Mesenchymal stem cell (in vitro differentiated cells and primary cell): ENCODE results near the gene CACNG5.

Source experiments
- DNase-seq: peaks from one replicate; pipeline ENCODE4 v3.0.0-alpha.2; 2013
- H2AFZ ChIP-seq: one replicate; pipeline ENCODE4 v1.6.1; 2013; ENCODE audit warnings: low read depth, mild to moderate bottlenecking, control low read depth, inconsistent platforms, low read length, moderate library complexity
- H2AK5ac ChIP-seq: 2 replicates; pipeline ENCODE4 v1.6.1; 2013; ENCODE audit warnings: low read length, moderate library complexity, mild to moderate bottlenecking, inconsistent platforms; ENCODE audit not compliant: severe bottlenecking
- H2BK120ac ChIP-seq: one replicate; pipeline ENCODE4 v1.6.1; 2013; ENCODE audit warnings: low read depth, mild to moderate bottlenecking, inconsistent platforms, low read length, moderate library complexity
- H2BK12ac ChIP-seq, 2 experiments: one replicate each; pipeline ENCODE4 v1.6.1; 2013; ENCODE audit warnings: inconsistent platforms in 2 of 2, low read length in 2 of 2, mild to moderate bottlenecking in 2 of 2, moderate library complexity in 2 of 2, control low read depth in 1 of 2
- H2BK15ac ChIP-seq: one replicate; pipeline ENCODE4 v1.6.1; 2013; ENCODE audit warnings: mild to moderate bottlenecking, low read depth, inconsistent platforms; ENCODE audit not compliant: poor library complexity, severe bottlenecking
- H2BK5ac ChIP-seq: 2 replicates; pipeline ENCODE4 v1.6.1; 2013; ENCODE audit warnings: low read depth, mild to moderate bottlenecking, low read length, control low read depth, inconsistent platforms; ENCODE audit not compliant: poor library complexity, severe bottlenecking
- H3K14ac ChIP-seq, 2 experiments: one replicate each; pipeline ENCODE4 v1.6.1; 2013; ENCODE audit warnings: inconsistent platforms in 2 of 2, low read length in 2 of 2, control low read depth in 1 of 2, mild to moderate bottlenecking in 1 of 2, moderate library complexity in 1 of 2
- H3K18ac ChIP-seq, 2 experiments: one replicate each; pipeline ENCODE4 v1.6.1; 2013; ENCODE audit warnings: inconsistent platforms in 2 of 2, low read length in 2 of 2, control low read depth in 1 of 2, low read depth in 1 of 2, mild to moderate bottlenecking in 1 of 2
- H3K23ac ChIP-seq, 2 experiments: one replicate each; pipeline ENCODE4 v1.6.1; 2013; ENCODE audit warnings: inconsistent platforms in 2 of 2, low read length in 2 of 2, mild to moderate bottlenecking in 2 of 2, moderate library complexity in 2 of 2, control low read depth in 1 of 2
- H3K27ac ChIP-seq: 2 replicates; pipeline ENCODE4 v1.5.1; 2013; ENCODE audit warnings: mild to moderate bottlenecking, moderate library complexity, low read length, control low read depth, inconsistent platforms; ENCODE audit not compliant: poor library complexity, severe bottlenecking
- H3K27me3 ChIP-seq, 2 experiments: 2 replicates each; pipeline versions ENCODE4 v1.6.1 to v1.7.0; 2013; ENCODE audit warnings: low read length in 2 of 2, mild to moderate bottlenecking in 2 of 2, moderate library complexity in 2 of 2, control low read depth in 1 of 2, inconsistent platforms in 1 of 2; ENCODE audit not compliant: control insufficient read depth in 1 of 2, insufficient read depth in 1 of 2
- H3K36me3 ChIP-seq, 2 experiments: 2 replicates each; pipeline versions ENCODE4 v1.6.1 to v1.7.0; 2013; ENCODE audit warnings: low read length in 2 of 2, control low read depth in 1 of 2, inconsistent platforms in 1 of 2, low read depth in 1 of 2, mild to moderate bottlenecking in 1 of 2; ENCODE audit not compliant: insufficient read depth in 2 of 2, control insufficient read depth in 1 of 2
- H3K4ac ChIP-seq, 2 experiments: one replicate each; pipeline ENCODE4 v1.6.1; 2013; ENCODE audit warnings: inconsistent platforms in 2 of 2, low read length in 2 of 2, mild to moderate bottlenecking in 2 of 2, moderate library complexity in 2 of 2, control low read depth in 1 of 2, low read depth in 1 of 2
- H3K4me1 ChIP-seq: 2 replicates; pipeline ENCODE4 v1.6.1; 2013; ENCODE audit warnings: low read depth, low read length, control low read depth; ENCODE audit not compliant: control insufficient read depth, insufficient read depth
- H3K4me2 ChIP-seq: 2 replicates; pipeline ENCODE4 v1.6.1; 2013; ENCODE audit warnings: low read length, mild to moderate bottlenecking, inconsistent platforms; ENCODE audit not compliant: poor library complexity, severe bottlenecking
- H3K4me3 ChIP-seq, 2 experiments: 2 replicates each; pipeline versions ENCODE4 v1.5.1 to v1.7.0; 2013; ENCODE audit warnings: low read length in 2 of 2, mild to moderate bottlenecking in 2 of 2, control low read depth in 1 of 2, low read depth in 1 of 2; ENCODE audit not compliant: insufficient read depth in 1 of 2
- H3K79me1 ChIP-seq: replicated peaks from 2 replicates; pipeline ENCODE4 v1.6.1; 2013; ENCODE audit warnings: mild to moderate bottlenecking, control low read depth, low read length, inconsistent platforms; ENCODE audit not compliant: poor library complexity, severe bottlenecking
- H3K9ac ChIP-seq: 2 replicates; pipeline ENCODE4 v1.7.0; 2013; ENCODE audit warnings: mild to moderate bottlenecking, low read length, moderate library complexity
- H3K9me3 ChIP-seq: 2 replicates; pipeline ENCODE4 v1.7.0; 2013; ENCODE audit warnings: mild to moderate bottlenecking, low read length; ENCODE audit not compliant: control insufficient read depth
- H4K8ac ChIP-seq: one replicate; pipeline ENCODE4 v1.6.1; 2013; ENCODE audit warnings: inconsistent platforms, mild to moderate bottlenecking, low read length, moderate library complexity
- H4K91ac ChIP-seq: one replicate; pipeline ENCODE4 v1.6.1; 2013; ENCODE audit warnings: mild to moderate bottlenecking, low read length, inconsistent platforms
- WGBS: methylation state at CpG from one replicate; pipeline ENCODE4 v1.1.7; 2013; ENCODE audit warnings: mixed read lengths; 5-methylcytosine and 5-hydroxymethylcytosine counted together

CACNG5 gene

DNA sequence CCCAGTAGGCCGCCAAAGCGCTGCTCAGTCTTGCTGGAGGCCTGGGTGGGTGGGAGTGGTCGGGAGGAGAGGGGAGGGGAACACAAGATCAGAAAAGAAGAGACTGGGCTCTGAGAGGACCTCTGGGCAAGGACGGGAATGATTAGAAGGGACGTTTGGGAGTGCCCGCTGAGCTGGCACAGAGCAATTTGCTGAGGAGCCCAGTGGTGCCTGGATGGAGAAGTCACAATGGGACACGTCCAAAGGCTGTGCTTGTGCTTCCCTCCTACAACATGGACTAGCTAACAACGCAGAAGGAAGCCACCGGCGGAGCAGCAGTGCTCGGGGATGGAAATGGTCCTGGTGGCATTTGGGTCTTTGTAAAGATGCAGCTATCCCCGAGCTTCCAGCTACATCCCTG is 84.0 kb downstream of the CACNG5 start:
- H3K4me1 ChIP-seq, result no peaks in the 10 kb centered on the region
- H3K14ac ChIP-seq, result no peak overlapping the region
- no peak overlapping the region for H2AK5ac ChIP-seq
- H3K4me3 ChIP-seq, result no peak overlapping the region
- WGBS, result 83% methylated on average over 12 of the region's 12 CpGs
- no peak overlapping the region for H3K18ac ChIP-seq
- H3K9ac ChIP-seq, result no peak overlapping the region
- H4K91ac ChIP-seq, result no peak overlapping the region
- no peak overlapping the region for H3K4me2 ChIP-seq
- H2BK15ac ChIP-seq, result no peak overlapping the region
- peaks cover 15% of the 10 kb centered on the region for H3K9me3 ChIP-seq
- H2BK120ac ChIP-seq, result no peak overlapping the region
- H3K27ac ChIP-seq, result no peak overlapping the region
- no peaks in the 10 kb centered on the region for H3K36me3 ChIP-seq
- no peaks in the 10 kb centered on the region for H3K79me1 ChIP-seq
- no peak overlapping the region for H2BK5ac ChIP-seq
- no peak overlapping the region for H2AFZ ChIP-seq
- H4K8ac ChIP-seq, result no peak overlapping the region
- H2BK12ac ChIP-seq, result no peak overlapping the region
- DNase-seq, result no peak
- H3K27me3 ChIP-seq, result peaks cover 37 to 62% of the 10 kb centered on the region in 2 experiments
- H3K4ac ChIP-seq, result no peak overlapping the region
- no peak overlapping the region for H3K23ac ChIP-seq

DNA sequence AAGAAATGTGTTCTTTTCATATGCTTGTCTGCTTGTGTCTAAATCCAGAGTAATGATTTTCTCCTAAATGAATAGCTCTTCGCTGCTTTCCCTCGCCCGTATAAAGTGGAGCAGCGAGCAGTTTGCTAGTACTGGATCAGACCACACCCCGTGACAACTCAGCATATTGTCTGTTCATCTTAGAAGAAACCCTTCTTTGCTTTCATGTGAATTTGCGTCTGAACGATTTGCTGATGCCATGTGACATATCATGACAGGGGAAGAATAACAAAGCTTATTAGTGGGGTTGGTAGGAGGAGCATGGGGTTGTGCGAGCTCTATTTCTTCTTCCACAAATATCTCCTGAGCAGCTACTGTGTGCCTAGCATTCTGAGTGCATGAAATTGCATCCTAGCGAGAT is 85.5 kb downstream of the CACNG5 start:
- H3K27me3 ChIP-seq, result peaks cover 22 to 49% of the 10 kb centered on the region in 2 experiments
- no peak overlapping the region for H3K4me3 ChIP-seq
- H3K14ac ChIP-seq, result no peak overlapping the region
- DNase-seq, result no peak
- no peak overlapping the region for H4K8ac ChIP-seq
- no peak overlapping the region for H2AFZ ChIP-seq
- no peak overlapping the region for H2BK5ac ChIP-seq
- H4K91ac ChIP-seq, result no peak overlapping the region
- H3K27ac ChIP-seq, result no peak overlapping the region
- no peak overlapping the region for H3K4ac ChIP-seq
- no peak overlapping the region for H2BK12ac ChIP-seq
- H3K36me3 ChIP-seq, result no peaks in the 10 kb centered on the region
- H3K9ac ChIP-seq, result no peak overlapping the region
- no peak overlapping the region for H2AK5ac ChIP-seq
- no peaks in the 10 kb centered on the region for H3K4me1 ChIP-seq
- H3K4me2 ChIP-seq, result no peak overlapping the region
- no peak overlapping the region for H2BK15ac ChIP-seq
- no peak overlapping the region for H2BK120ac ChIP-seq
- H3K23ac ChIP-seq, result no peak overlapping the region
- H3K18ac ChIP-seq, result no peak overlapping the region
- 87% methylated on average over 9 of the region's 9 CpGs for WGBS
- no peaks in the 10 kb centered on the region for H3K79me1 ChIP-seq
- H3K9me3 ChIP-seq, result peaks cover 15% of the 10 kb centered on the region

DNA sequence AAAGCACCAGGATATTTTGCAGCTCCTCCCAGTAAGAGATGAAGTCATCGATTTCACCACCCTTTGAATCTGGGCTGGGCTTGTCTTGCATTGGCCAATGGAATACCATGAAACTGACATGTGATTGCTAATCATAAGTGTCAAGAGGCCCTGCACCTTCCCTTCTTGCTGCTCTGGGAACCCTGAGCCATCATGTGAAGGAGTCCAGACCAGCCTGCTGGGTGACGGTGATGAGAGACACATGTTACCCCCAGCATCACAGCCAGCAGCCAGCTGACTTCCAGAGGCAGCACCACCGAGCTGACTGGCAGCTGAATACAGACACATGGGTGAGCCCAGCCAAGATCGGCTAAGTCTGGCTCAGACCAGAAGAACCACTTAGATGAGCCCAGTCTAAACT is 86.0 kb downstream of the CACNG5 start:
- Histone ChIP-seq H3K4me3 (no peak overlapping the region), H3K79me1 (no peaks in the 10 kb centered on the region), H2AFZ (no peak overlapping the region), H3K9me3 (peaks cover 15% of the 10 kb centered on the region), H3K36me3 (no peaks in the 10 kb centered on the region), H4K8ac (no peak overlapping the region), H3K4me2 (no peak overlapping the region), H3K18ac (no peak overlapping the region), H2BK5ac (no peak overlapping the region), H3K27ac (no peak overlapping the region), H3K4ac (no peak overlapping the region), H3K14ac (no peak overlapping the region), H3K9ac (no peak overlapping the region), H2AK5ac (no peak overlapping the region), H4K91ac (no peak overlapping the region), H2BK15ac (no peak overlapping the region), H2BK12ac (no peak overlapping the region), H3K27me3 (peaks cover 23 to 49% of the 10 kb centered on the region in 2 experiments), H3K4me1 (no peaks in the 10 kb centered on the region), H3K23ac (no peak overlapping the region), H2BK120ac (no peak overlapping the region)
- WGBS, result 89% methylated on average over 4 of the region's 4 CpGs
- no peak for DNase-seq

DNA sequence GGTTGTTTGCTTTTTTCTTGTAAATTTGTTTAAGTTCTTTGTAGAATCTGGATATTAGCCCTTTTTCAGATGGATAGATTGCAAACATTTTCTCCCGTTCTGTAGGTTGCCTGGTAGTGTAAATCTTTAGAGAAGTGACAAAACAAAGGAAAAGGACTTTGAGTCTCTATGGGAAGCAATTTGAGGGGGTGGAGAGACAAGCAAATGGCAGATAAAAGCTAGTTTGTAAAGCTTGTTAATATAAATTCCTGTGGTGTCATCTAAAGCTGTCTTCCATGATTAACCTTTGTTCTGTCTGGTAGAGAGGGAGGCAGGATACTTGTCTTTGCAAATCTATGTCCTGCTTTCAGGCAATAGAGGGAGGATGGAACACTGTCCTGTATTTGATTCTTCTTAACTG is 89.0 kb downstream of the CACNG5 start:
- H2BK5ac ChIP-seq, result no peak overlapping the region
- no peak overlapping the region for H2AK5ac ChIP-seq
- peaks cover 21 to 53% of the 10 kb centered on the region in 2 experiments for H3K27me3 ChIP-seq
- H3K4me1 ChIP-seq, result no peaks in the 10 kb centered on the region
- no peak overlapping the region for H3K27ac ChIP-seq
- no peaks in the 10 kb centered on the region for H3K79me1 ChIP-seq
- no peak overlapping the region for H4K8ac ChIP-seq
- H3K18ac ChIP-seq, result no peak overlapping the region
- H4K91ac ChIP-seq, result no peak overlapping the region
- no peak overlapping the region for H3K23ac ChIP-seq
- DNase-seq, result no peak
- peaks cover 10% of the 10 kb centered on the region for H3K9me3 ChIP-seq
- H3K4ac ChIP-seq, result no peak overlapping the region
- no peaks in the 10 kb centered on the region for H3K36me3 ChIP-seq
- H3K14ac ChIP-seq, result no peak overlapping the region
- WGBS, result 46% methylated on average over 1 of the region's 1 CpG
- no peak overlapping the region for H2BK120ac ChIP-seq
- no peak overlapping the region for H2AFZ ChIP-seq
- H2BK12ac ChIP-seq, result no peak overlapping the region
- no peak overlapping the region for H3K4me3 ChIP-seq
- H2BK15ac ChIP-seq, result no peak overlapping the region
- no peak overlapping the region for H3K9ac ChIP-seq
- no peak overlapping the region for H3K4me2 ChIP-seq
